PFSK-1 (cell line): ENCODE measurements around the gene LSMEM2.

Experiments used
- FOXP2 ChIP-seq: optimal IDR thresholded peaks from 2 replicates; pipeline ENCODE3; 2011; ENCODE audit warnings: borderline replicate concordance, control low read depth, inconsistent platforms; ENCODE audit not compliant: insufficient read depth; ENCODE audit errors: extremely low read length, extremely low read depth
- POLR2AphosphoS5 ChIP-seq: IDR thresholded peaks from 2 replicates; pipeline ENCODE4 v1.6.1; 2012; ENCODE audit warnings: low read depth, mild to moderate bottlenecking, control low read depth, low read length, moderate library complexity
- SIN3A ChIP-seq: IDR thresholded peaks from 2 replicates; pipeline ENCODE4 v1.6.1; 2012; ENCODE audit warnings: mild to moderate bottlenecking, low read length, moderate library complexity, borderline replicate concordance; ENCODE audit not compliant: insufficient read depth
- TAF1 ChIP-seq: IDR thresholded peaks from 2 replicates; pipeline ENCODE4 v1.6.1; 2012; ENCODE audit warnings: low read length, control low read depth, borderline replicate concordance; ENCODE audit not compliant: insufficient read depth
- TF ChIP-seq, protein P1 (sequence below), 2 experiments: IDR thresholded peaks; 2 replicates each; pipeline versions ENCODE4 v1.6.1 to v1.8.0; 2011 to 2012; ENCODE audit warnings: low read depth in 2 of 2, low read length in 2 of 2, control low read depth in 1 of 2, inconsistent platforms in 1 of 2, mild to moderate bottlenecking in 1 of 2, moderate library complexity in 1 of 2; ENCODE audit not compliant: insufficient read depth in 1 of 2

Gene LSMEM2

DNA sequence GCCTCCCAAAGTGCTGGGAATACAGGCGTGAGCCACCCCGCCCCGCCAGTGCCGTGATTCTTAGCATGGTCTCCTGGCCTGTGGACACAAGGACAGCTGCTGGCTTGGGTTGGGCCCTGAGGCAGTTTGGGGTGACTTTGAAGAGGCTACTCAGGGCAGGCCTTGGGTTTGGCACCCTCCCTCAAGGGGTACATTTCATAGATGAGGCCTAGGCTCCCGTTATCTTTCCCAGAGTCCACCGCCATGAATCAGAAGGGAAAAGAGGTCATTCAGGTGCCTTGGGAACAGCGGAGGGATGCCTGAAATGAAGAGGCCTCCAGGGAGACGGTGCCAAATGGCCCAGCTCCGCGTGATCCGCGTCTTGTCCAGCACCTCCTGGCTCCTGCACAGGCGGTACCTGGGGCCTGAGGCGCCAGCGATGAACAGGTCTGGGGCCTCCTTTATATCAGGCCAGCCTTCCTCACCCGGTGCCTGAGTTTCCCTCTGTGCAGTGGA lies 33.6 kb upstream of the LSMEM2 start:
- no peak for TF ChIP-seq SIN3A
- no peak for TF ChIP-seq POLR2AphosphoS5
- TF ChIP-seq, protein P1, sequence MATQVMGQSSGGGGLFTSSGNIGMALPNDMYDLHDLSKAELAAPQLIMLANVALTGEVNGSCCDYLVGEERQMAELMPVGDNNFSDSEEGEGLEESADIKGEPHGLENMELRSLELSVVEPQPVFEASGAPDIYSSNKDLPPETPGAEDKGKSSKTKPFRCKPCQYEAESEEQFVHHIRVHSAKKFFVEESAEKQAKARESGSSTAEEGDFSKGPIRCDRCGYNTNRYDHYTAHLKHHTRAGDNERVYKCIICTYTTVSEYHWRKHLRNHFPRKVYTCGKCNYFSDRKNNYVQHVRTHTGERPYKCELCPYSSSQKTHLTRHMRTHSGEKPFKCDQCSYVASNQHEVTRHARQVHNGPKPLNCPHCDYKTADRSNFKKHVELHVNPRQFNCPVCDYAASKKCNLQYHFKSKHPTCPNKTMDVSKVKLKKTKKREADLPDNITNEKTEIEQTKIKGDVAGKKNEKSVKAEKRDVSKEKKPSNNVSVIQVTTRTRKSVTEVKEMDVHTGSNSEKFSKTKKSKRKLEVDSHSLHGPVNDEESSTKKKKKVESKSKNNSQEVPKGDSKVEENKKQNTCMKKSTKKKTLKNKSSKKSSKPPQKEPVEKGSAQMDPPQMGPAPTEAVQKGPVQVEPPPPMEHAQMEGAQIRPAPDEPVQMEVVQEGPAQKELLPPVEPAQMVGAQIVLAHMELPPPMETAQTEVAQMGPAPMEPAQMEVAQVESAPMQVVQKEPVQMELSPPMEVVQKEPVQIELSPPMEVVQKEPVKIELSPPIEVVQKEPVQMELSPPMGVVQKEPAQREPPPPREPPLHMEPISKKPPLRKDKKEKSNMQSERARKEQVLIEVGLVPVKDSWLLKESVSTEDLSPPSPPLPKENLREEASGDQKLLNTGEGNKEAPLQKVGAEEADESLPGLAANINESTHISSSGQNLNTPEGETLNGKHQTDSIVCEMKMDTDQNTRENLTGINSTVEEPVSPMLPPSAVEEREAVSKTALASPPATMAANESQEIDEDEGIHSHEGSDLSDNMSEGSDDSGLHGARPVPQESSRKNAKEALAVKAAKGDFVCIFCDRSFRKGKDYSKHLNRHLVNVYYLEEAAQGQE (IDR thresholded peaks at IDR 0.05; ENCODE audit: insufficient read depth in 1 of 2, low read depth in 2 of 2, low read length in 2 of 2): no peak
- TF ChIP-seq FOXP2: no peak
- no peak for TF ChIP-seq TAF1

DNA sequence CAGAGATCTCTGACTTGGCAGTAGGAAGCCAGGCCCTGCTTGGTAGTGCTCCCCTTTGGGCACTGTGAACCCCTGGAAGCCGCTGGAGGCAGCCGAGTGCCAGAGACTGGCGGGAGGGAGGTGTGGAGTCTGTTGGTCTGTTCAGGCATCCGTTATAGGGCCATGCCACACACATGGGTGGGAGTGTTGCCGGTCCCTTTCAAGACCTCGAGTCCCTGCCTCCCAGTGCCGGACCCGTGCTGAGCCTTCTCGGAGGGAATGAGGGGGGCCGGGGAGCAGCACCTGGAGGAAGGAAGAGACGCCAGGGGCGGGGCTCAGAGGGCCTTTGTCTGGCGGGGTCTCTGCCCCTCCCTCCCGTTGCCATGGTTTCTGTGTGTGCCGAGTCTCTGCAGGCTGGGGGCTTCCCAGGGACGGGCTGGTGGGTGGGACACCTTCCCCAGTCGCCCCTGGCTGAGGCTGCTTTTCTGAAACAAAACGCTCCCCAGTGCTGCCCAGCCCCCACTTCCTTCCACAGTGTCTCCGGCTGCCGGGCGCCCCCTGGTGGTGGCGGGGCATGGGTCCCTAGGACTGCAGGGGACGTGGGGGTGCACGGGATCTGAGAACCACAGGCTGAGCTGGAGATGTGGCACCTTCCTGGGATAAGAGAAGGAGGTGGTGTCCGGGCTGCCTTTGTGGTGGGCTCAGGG lies 32.9 kb upstream of the LSMEM2 start:
- TF ChIP-seq POLR2AphosphoS5 (no peak), SIN3A (0 out of 2 replicates have a peak, but pooled peaks have one; percentile 26)
- TF ChIP-seq, protein P1 (IDR thresholded peaks at IDR 0.05; ENCODE audit: insufficient read depth in 1 of 2, low read depth in 2 of 2, low read length in 2 of 2): 0 out of 4 replicates have a peak, but pooled peaks of 1 of the 2 experiments have one; percentile 15

DNA sequence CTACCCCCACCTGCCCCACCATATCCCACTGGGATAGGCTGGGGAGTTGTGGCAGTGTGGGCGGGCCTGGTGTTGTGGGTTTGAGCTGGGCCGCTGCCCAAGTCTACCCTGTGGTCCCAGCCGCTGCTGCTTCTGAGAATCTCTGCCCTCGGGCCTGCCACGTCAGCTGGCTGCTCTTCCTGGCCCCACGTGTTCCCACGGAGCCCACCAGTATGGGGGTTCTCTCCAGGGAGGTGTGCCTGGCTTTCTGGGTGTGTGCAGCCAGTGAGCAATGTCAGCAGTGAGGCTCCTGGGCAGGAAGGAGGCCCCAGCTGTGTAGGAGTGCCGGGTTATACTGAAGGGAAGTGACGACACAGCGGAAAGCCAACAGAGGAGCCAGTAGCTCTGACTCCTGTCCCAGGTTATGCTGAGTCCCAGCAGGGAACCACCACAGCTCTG lies 32.4 kb upstream of the LSMEM2 start:
- TF ChIP-seq TAF1 (no peak), POLR2AphosphoS5 (no peak), SIN3A (0 out of 2 replicates have a peak, but pooled peaks have one; percentile 58), FOXP2 (no peak)
- TF ChIP-seq, protein P1 (IDR thresholded peaks at IDR 0.05; ENCODE audit: insufficient read depth in 1 of 2, low read depth in 2 of 2, low read length in 2 of 2): no peak

DNA sequence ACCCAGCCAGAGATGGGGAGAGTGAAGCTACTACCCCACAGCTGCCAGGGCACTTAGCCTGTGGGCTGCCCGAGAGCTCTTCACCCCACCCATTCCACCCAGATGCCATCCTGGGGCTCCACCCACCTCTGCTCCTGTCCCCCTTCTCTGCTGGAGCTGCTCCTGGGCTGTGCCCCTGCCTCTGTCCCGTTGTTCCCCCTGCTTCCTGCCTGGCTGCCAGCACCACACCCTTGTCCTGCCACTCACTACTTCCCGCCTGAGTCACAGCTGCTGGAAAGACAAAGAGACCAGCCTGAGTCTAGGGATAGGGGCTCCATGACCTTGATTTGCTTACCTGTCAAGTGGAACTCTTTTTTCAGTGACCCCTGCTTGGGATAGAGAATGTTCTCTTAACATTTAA lies 30.5 kb upstream of the LSMEM2 start:
- TF ChIP-seq, protein P1 (IDR thresholded peaks at IDR 0.05; ENCODE audit: insufficient read depth in 1 of 2, low read depth in 2 of 2, low read length in 2 of 2): no peak
- no peak for TF ChIP-seq POLR2AphosphoS5
- no peak for TF ChIP-seq FOXP2
- TF ChIP-seq SIN3A: no peak
- no peak for TF ChIP-seq TAF1
